RCC 7860 (cell line): Measurements from ENCODE around the gene MT4.

ENCODE experiments used
- DNase-seq: peaks from one replicate; pipeline ENCODE4 v3.0.0-alpha.2; 2015; ENCODE audit warnings: low spot score
- FAIRE-seq: peaks from 2 replicates; lab custom pipeline; 2012; peaks lifted over from hg19 to GRCh38; lab: Jason Lieb, UNC

The MT4 gene

GRCh38 chr16:56564793-56565477, at the start of gene MT4:
MT4 (plus strand) TSS chr16:56565073; CDS start chr16:56565129, 56 bp downstream.
- DNase-seq, result no peak
- no peak for FAIRE-seq

GRCh38 chr16:56515665-56516064, 49.2 kb upstream of the MT4 start:
- DNase-seq, result no peak
- no peak for FAIRE-seq

GRCh38 chr16:56517206-56517605, 47.7 kb upstream of the MT4 start:
- no peak for FAIRE-seq
- no peak for DNase-seq

GRCh38 chr16:56518425-56518824, 46.4 kb upstream of the MT4 start:
- DNase-seq (no peak), FAIRE-seq (no peak)

GRCh38 chr16:56519459-56520250, 45.2 kb upstream of the MT4 start, which contains the start of gene BBS2:
BBS2 (minus strand) TSS chr16:56520024; CDS start chr16:56519862, 162 bp downstream.
- peak; percentile 70 for DNase-seq
- peak; percentile 32 for FAIRE-seq

- DNase-seq (no peak), FAIRE-seq (no peak)
Observed at GRCh38 chr16:56520251-56520577, 44.7 kb upstream of the MT4 start.

GRCh38 chr16:56525236-56525635, 39.6 kb upstream of the MT4 start:
- FAIRE-seq (no peak), DNase-seq (no peak)

GRCh38 chr16:56530872-56531271, 34.0 kb upstream of the MT4 start:
- FAIRE-seq (no peak), DNase-seq (no peak)

GRCh38 chr16:56532714-56533113, 32.2 kb upstream of the MT4 start:
- FAIRE-seq (no peak), DNase-seq (no peak)

GRCh38 chr16:56534847-56535383, 30.0 kb upstream of the MT4 start:
- FAIRE-seq, result no peak
- DNase-seq, result no peak

- DNase-seq, result no peak
- no peak for FAIRE-seq
Observed at GRCh38 chr16:56538331-56538730, 26.5 kb upstream of the MT4 start.

- DNase-seq (no peak), FAIRE-seq (no peak)
Observed at GRCh38 chr16:56539656-56540055, 25.2 kb upstream of the MT4 start.

- DNase-seq (no peak), FAIRE-seq (no peak)
Observed at GRCh38 chr16:56542039-56542438, 22.8 kb upstream of the MT4 start.

GRCh38 chr16:56547120-56547948, 17.5 kb upstream of the MT4 start:
- DNase-seq (no peak), FAIRE-seq (no peak)

GRCh38 chr16:56547949-56548567, 16.8 kb upstream of the MT4 start:
- FAIRE-seq (no peak), DNase-seq (no peak)

GRCh38 chr16:56549161-56549560, 15.7 kb upstream of the MT4 start:
- FAIRE-seq (no peak), DNase-seq (no peak)

- DNase-seq (no peak), FAIRE-seq (no peak)
Observed at GRCh38 chr16:56549744-56550385, 15.0 kb upstream of the MT4 start.

GRCh38 chr16:56551796-56552738, 12.8 kb upstream of the MT4 start:
- FAIRE-seq, result no peak
- DNase-seq, result no peak

- FAIRE-seq, result no peak
- no peak for DNase-seq
Observed at GRCh38 chr16:56554441-56554840, 10.4 kb upstream of the MT4 start.
